ENCODE data around the gene BBX.

GRCh38 chr3:107496855-107497254 is 25.9 kb upstream of the BBX start:
- TF ChIP-seq EZH2 (IDR thresholded peaks at IDR 0.05; ENCODE audit: insufficient read depth, poor library complexity, severe bottlenecking) (no peak), EZH2phosphoT487 (IDR thresholded peaks at IDR 0.05; ENCODE audit: insufficient read depth, low read depth) (no peak)

Data from GM23248 (cell line).